Measurements from ENCODE around the gene TCTN2.

GRCh38 chr12:123743002-123743401, 72.1 kb downstream of the TCTN2 start:
- TF ChIP-seq TAF1 (IDR thresholded peaks at IDR 0.05; ENCODE audit: low read depth, low read length) (no peak), POLR2A (IDR thresholded peaks at IDR 0.05; ENCODE audit: control extremely low read depth in 1 of 2, low read depth in 2 of 2, low read length in 2 of 2) (no peak), CTCF (IDR thresholded peaks at IDR 0.05; ENCODE audit: control extremely low read depth in 1 of 3, insufficient read depth in 1 of 3, low read depth in 1 of 3, low read length in 3 of 3) (no peak), FOSL1 (IDR thresholded peaks at IDR 0.05; ENCODE audit: insufficient read depth, low read depth, low read length) (no peak), SIX5 (IDR thresholded peaks at IDR 0.05; ENCODE audit: low read depth, low read length) (no peak), TEAD4 (IDR thresholded peaks at IDR 0.05; ENCODE audit: low read depth, low read length) (no peak), BACH1 (IDR thresholded peaks at IDR 0.05; ENCODE audit: low read length) (no peak), CHD1 (IDR thresholded peaks at IDR 0.05; ENCODE audit: low read depth, low read length) (no peak), USF2 (IDR thresholded peaks at IDR 0.05; ENCODE audit: low read length) (no peak), CBX8 (IDR thresholded peaks at IDR 0.05; ENCODE audit: borderline replicate concordance, low read depth, low read length) (no peak)

All from H1 (cell line).